ENCODE measurements around the gene PBX3.

The PBX3 gene

GRCh38 chr9:125881042-125881441 lies 133.9 kb downstream of the PBX3 start:
- Histone ChIP-seq H3K27ac (ENCODE audit: low read depth, low read length) (no peak overlapping the region), H3K9me3 (ENCODE audit: control insufficient read depth, insufficient read depth, low read length) (no peaks in the 10 kb centered on the region), H3K27me3 (ENCODE audit: control insufficient read depth, low read length) (no peaks in the 10 kb centered on the region), H3K79me2 (ENCODE audit: control insufficient read depth, low read length) (peaks cover 2% of the 10 kb centered on the region; the same call in 1 of the 2 replicates), H3F3A (ENCODE audit: control insufficient read depth, insufficient read depth) (peaks cover 4% of the 10 kb centered on the region; the same call in 1 of the 2 replicates), H4K20me1 (ENCODE audit: control insufficient read depth, insufficient read depth, low read depth, low read length) (no peaks in the 10 kb centered on the region; the same call in 1 of the 2 replicates), H3K4me3 (ENCODE audit: low read length) (no peak overlapping the region), H3K36me3 (ENCODE audit: control insufficient read depth, low read length) (no peaks in the 10 kb centered on the region), H3K4me1 (ENCODE audit: control insufficient read depth, low read length) (no peaks in the 10 kb centered on the region), H3K9me2 (replicated peaks; ENCODE audit: control insufficient read depth, low read length) (no peaks in the 10 kb centered on the region), H3K4me2 (ENCODE audit: low read length) (no peak overlapping the region)
- no peak for TF ChIP-seq EZH2phosphoT487 (IDR thresholded peaks at IDR 0.05; ENCODE audit: borderline replicate concordance, low read length)
- TF ChIP-seq, protein P1, sequence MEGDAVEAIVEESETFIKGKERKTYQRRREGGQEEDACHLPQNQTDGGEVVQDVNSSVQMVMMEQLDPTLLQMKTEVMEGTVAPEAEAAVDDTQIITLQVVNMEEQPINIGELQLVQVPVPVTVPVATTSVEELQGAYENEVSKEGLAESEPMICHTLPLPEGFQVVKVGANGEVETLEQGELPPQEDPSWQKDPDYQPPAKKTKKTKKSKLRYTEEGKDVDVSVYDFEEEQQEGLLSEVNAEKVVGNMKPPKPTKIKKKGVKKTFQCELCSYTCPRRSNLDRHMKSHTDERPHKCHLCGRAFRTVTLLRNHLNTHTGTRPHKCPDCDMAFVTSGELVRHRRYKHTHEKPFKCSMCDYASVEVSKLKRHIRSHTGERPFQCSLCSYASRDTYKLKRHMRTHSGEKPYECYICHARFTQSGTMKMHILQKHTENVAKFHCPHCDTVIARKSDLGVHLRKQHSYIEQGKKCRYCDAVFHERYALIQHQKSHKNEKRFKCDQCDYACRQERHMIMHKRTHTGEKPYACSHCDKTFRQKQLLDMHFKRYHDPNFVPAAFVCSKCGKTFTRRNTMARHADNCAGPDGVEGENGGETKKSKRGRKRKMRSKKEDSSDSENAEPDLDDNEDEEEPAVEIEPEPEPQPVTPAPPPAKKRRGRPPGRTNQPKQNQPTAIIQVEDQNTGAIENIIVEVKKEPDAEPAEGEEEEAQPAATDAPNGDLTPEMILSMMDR (IDR thresholded peaks at IDR 0.05; ENCODE audit: low read depth, low read length, poor library complexity, severe bottlenecking), result no peak

DNA sequence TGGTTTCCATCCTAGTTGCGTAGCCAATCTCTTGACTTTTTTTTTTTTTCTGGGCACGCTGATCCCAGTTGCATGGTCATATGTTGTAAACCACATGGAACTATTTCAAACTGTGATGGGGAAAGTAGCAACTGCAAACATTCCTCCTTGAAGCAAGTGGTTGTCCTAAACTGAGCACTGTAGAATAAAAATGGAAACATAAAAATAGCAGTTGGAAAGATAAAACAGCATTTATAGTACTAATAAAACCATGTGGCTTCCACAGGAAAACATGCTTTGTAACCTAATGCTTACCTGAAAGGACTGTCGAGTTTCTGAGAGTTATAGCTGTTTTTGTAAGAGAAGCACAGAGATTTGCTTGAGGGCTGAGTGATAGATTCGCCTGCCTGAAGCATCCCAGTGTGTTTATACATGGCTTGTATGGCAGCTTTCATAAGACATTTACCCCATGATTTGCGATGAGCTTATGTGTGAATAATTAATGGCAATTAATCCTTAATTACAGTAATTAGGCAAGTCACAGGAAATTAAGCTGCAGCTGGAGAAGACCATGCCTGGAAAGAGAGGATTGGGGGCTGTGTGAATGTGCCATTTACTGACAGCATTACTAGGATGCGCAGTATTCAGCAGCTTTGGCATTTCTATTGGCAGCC lies 136.5 kb downstream of the PBX3 start:
- no peaks in the 10 kb centered on the region for H3K9me3 ChIP-seq (ENCODE audit: control insufficient read depth, insufficient read depth, low read length)
- peaks cover 8% of the 10 kb centered on the region for H3K79me2 ChIP-seq (ENCODE audit: control insufficient read depth, low read length)
- H3K36me3 ChIP-seq (ENCODE audit: control insufficient read depth, low read length), result no peaks in the 10 kb centered on the region
- no peaks in the 10 kb centered on the region for H3K4me1 ChIP-seq (ENCODE audit: control insufficient read depth, low read length)
- H3K4me2 ChIP-seq (ENCODE audit: low read length), result no peak overlapping the region
- no peak overlapping the region for H3K27ac ChIP-seq (ENCODE audit: low read depth, low read length)
- H4K20me1 ChIP-seq (ENCODE audit: control insufficient read depth, insufficient read depth, low read depth, low read length), result no peaks in the 10 kb centered on the region; the same call in 1 of the 2 replicates
- H3K9me2 ChIP-seq (replicated peaks; ENCODE audit: control insufficient read depth, low read length), result no peaks in the 10 kb centered on the region
- TF ChIP-seq, protein P1 (IDR thresholded peaks at IDR 0.05; ENCODE audit: low read depth, low read length, poor library complexity, severe bottlenecking), result no peak
- no peak for TF ChIP-seq EZH2phosphoT487 (IDR thresholded peaks at IDR 0.05; ENCODE audit: borderline replicate concordance, low read length)
- no peak overlapping the region for H3K4me3 ChIP-seq (ENCODE audit: low read length)
- H3F3A ChIP-seq (ENCODE audit: control insufficient read depth, insufficient read depth), result peaks cover 4% of the 10 kb centered on the region; the same call in 1 of the 2 replicates
- H3K27me3 ChIP-seq (ENCODE audit: control insufficient read depth, low read length), result no peaks in the 10 kb centered on the region

DNA sequence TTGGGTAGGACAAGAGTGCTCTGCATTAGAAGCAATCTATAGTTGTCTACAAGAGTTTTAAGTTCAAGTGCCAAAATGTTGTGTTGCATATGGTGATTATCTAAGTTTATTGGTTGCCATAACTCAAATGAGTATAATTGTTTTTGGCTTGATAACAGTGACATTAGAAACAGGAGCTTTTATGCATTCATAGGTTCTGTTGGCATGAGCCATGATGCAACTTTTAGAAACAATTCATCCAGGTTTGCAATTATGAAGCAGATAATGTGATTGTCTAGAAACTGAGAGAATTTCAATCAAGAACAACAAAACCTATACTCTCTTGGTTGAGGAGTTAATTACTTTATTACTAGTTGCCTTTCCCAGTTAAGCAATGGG lies 137.0 kb downstream of the PBX3 start:
- Histone ChIP-seq H3K36me3 (ENCODE audit: control insufficient read depth, low read length) (no peaks in the 10 kb centered on the region), H3K4me3 (ENCODE audit: low read length) (no peak overlapping the region), H4K20me1 (ENCODE audit: control insufficient read depth, insufficient read depth, low read depth, low read length) (no peaks in the 10 kb centered on the region; the same call in 1 of the 2 replicates), H3K4me2 (ENCODE audit: low read length) (no peak overlapping the region), H3K27me3 (ENCODE audit: control insufficient read depth, low read length) (peaks cover 5% of the 10 kb centered on the region; the same call in 1 of the 2 replicates), H3K79me2 (ENCODE audit: control insufficient read depth, low read length) (peaks cover 12% of the 10 kb centered on the region), H3K9me2 (replicated peaks; ENCODE audit: control insufficient read depth, low read length) (no peaks in the 10 kb centered on the region), H3K9me3 (ENCODE audit: control insufficient read depth, insufficient read depth, low read length) (no peaks in the 10 kb centered on the region), H3K27ac (ENCODE audit: low read depth, low read length) (no peak overlapping the region), H3K4me1 (ENCODE audit: control insufficient read depth, low read length) (peaks cover 5% of the 10 kb centered on the region), H3F3A (ENCODE audit: control insufficient read depth, insufficient read depth) (peaks cover 4% of the 10 kb centered on the region; the same call in 1 of the 2 replicates)
- no peak for TF ChIP-seq EZH2phosphoT487 (IDR thresholded peaks at IDR 0.05; ENCODE audit: borderline replicate concordance, low read length)
- TF ChIP-seq, protein P1 (IDR thresholded peaks at IDR 0.05; ENCODE audit: low read depth, low read length, poor library complexity, severe bottlenecking), result no peak
